Measurements from ENCODE around the gene OPN4.

DNA sequence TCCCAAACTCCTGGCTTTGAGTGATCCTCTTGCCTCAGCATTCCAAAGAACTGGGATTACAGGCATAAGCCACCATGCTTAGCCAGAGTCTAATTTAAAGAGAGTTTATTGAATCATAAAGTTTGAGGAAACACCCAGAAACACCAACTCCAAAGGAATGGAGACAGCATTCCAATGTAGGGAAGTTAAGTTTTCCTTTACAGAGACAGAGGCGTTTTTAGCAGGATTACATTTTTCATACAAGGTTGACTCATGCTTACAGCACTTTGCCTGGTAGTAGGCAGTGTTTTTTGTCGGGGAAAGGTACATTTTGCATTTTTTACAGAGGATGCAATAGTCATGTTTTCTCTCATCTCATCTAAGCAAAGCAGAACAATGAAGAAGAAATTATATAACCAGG lies 18.9 kb upstream of the OPN4 start:
- TF ChIP-seq, protein P1, sequence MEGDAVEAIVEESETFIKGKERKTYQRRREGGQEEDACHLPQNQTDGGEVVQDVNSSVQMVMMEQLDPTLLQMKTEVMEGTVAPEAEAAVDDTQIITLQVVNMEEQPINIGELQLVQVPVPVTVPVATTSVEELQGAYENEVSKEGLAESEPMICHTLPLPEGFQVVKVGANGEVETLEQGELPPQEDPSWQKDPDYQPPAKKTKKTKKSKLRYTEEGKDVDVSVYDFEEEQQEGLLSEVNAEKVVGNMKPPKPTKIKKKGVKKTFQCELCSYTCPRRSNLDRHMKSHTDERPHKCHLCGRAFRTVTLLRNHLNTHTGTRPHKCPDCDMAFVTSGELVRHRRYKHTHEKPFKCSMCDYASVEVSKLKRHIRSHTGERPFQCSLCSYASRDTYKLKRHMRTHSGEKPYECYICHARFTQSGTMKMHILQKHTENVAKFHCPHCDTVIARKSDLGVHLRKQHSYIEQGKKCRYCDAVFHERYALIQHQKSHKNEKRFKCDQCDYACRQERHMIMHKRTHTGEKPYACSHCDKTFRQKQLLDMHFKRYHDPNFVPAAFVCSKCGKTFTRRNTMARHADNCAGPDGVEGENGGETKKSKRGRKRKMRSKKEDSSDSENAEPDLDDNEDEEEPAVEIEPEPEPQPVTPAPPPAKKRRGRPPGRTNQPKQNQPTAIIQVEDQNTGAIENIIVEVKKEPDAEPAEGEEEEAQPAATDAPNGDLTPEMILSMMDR (IDR thresholded peaks at IDR 0.05; ENCODE audit: low read length): no peak
- no peak for TF ChIP-seq EZH2phosphoT487 (IDR thresholded peaks at IDR 0.05; ENCODE audit: low read length)

All from MM.1S (cell line).